NCI-H2107 treated with DMSO at 0.1 percent for 48 hours (cell line): ENCODE data around the gene KIAA1217.
"Not testable (repeated sequence)": the region's sequence is repeated elsewhere in the genome, so short reads cannot be mapped to it uniquely, and the experiment has no call there.

Experiments
- DNase-seq: peaks from one replicate; lab custom pipeline; 2025; ENCODE audit not compliant: unreplicated experiment; lab: John Stamatoyannopoulos, UW

KIAA1217 gene

GRCh38 chr10:24462889-24463552 lies 254.1 kb downstream of the KIAA1217 start:
- no peak for DNase-seq

GRCh38 chr10:24463611-24464426 lies 254.9 kb downstream of the KIAA1217 start:
- no peak for DNase-seq

GRCh38 chr10:24465124-24465874 lies 256.4 kb downstream of the KIAA1217 start:
- DNase-seq: no peak

- DNase-seq: no peak
These were observed 257.2 kb downstream of the KIAA1217 start for GRCh38 chr10:24465891-24466818.

GRCh38 chr10:24467136-24467535 lies 258.2 kb downstream of the KIAA1217 start:
- DNase-seq: no peak

- DNase-seq: no peak
These were observed 258.7 kb downstream of the KIAA1217 start for GRCh38 chr10:24467605-24468004.

GRCh38 chr10:24468281-24468751 lies 259.4 kb downstream of the KIAA1217 start:
- DNase-seq: no peak

- DNase-seq: no peak
These were observed 261.1 kb downstream of the KIAA1217 start for GRCh38 chr10:24469993-24470392.

GRCh38 chr10:24475598-24475997 lies 266.7 kb downstream of the KIAA1217 start:
- DNase-seq: no peak

GRCh38 chr10:24476913-24477701 lies 268.2 kb downstream of the KIAA1217 start:
- DNase-seq: no peak

GRCh38 chr10:24477915-24478314 lies 269.0 kb downstream of the KIAA1217 start:
- no peak for DNase-seq

- no peak for DNase-seq
These were observed 270.9 kb downstream of the KIAA1217 start for GRCh38 chr10:24479806-24480205.

- DNase-seq: no peak
These were observed 271.5 kb downstream of the KIAA1217 start for GRCh38 chr10:24480447-24480846.

GRCh38 chr10:24481241-24481640 lies 272.3 kb downstream of the KIAA1217 start:
- no peak for DNase-seq

- DNase-seq: not testable (repeated sequence)
These were observed 273.8 kb downstream of the KIAA1217 start for GRCh38 chr10:24482713-24483112.

- DNase-seq: no peak
These were observed 274.8 kb downstream of the KIAA1217 start for GRCh38 chr10:24483701-24484100.

- DNase-seq: no peak
These were observed 275.8 kb downstream of the KIAA1217 start for GRCh38 chr10:24484771-24485170.

- DNase-seq: no peak
These were observed 276.4 kb downstream of the KIAA1217 start for GRCh38 chr10:24485304-24485703.

GRCh38 chr10:24488631-24489030 lies 279.7 kb downstream of the KIAA1217 start:
- DNase-seq: no peak

- no peak for DNase-seq
These were observed 284.2 kb downstream of the KIAA1217 start for GRCh38 chr10:24493165-24493564.
